MCF 10A (cell line): Measurements from ENCODE around the gene CABP7. TPM values are rescaled to one million over a fixed set of nuclear protein-coding genes. Genes with fewer than 3 reads are reported as not detected.

Source experiments
- BruUV-seq: library from RNA; stranded (reverse); fragments of 400-500 nt; replicated peaks from 2 replicates; lab custom pipeline; 2021; lab: Mats Ljungman, UMichigan
- CTCF ChIA-PET: fragments of 300-600 bp; sonication (Branson Sonifier 250); formaldehyde crosslinking; extraction: SDS; loops from one replicate; lab custom pipeline; 2021; ENCODE audit warnings: antibody characterized with exemption, inconsistent platforms; lab: Yijun Ruan, JAX
- POLR2A ChIA-PET: fragments of 300-600, 350-650 bp; sonication (Branson Sonifier 250); formaldehyde crosslinking; extraction: SDS; loops from one replicate; lab custom pipeline; 2020; ENCODE audit warnings: antibody characterized with exemption, inconsistent platforms; lab: Yijun Ruan, JAX
- DNase-seq: peaks from one replicate; pipeline ENCODE4 v3.0.0-alpha.2; 2018; ENCODE audit not compliant: unreplicated experiment
- H3K27ac Mint-ChIP-seq: one replicate; pipeline ENCODE4 v1.8.0; 2022; ENCODE audit warnings: mild to moderate bottlenecking, low read depth, mixed read lengths; ENCODE audit not compliant: unreplicated experiment
- H3K27me3 Mint-ChIP-seq: one replicate; pipeline ENCODE4 v1.8.0; 2022; ENCODE audit warnings: mixed read lengths; ENCODE audit not compliant: insufficient read depth, unreplicated experiment
- H3K36me3 Mint-ChIP-seq: one replicate; pipeline ENCODE4 v1.8.0; 2022; ENCODE audit warnings: mild to moderate bottlenecking, moderate library complexity, mixed read lengths; ENCODE audit not compliant: insufficient read depth, unreplicated experiment
- H3K4me1 Mint-ChIP-seq: one replicate; pipeline ENCODE4 v1.8.0; 2022; ENCODE audit warnings: mixed read lengths; ENCODE audit not compliant: insufficient read depth, unreplicated experiment
- H3K4me3 Mint-ChIP-seq: one replicate; pipeline ENCODE4 v1.8.0; 2022; ENCODE audit warnings: mild to moderate bottlenecking, moderate library complexity, mixed read lengths; ENCODE audit not compliant: unreplicated experiment
- H3K9me3 Mint-ChIP-seq: one replicate; pipeline ENCODE4 v1.8.0; 2022; ENCODE audit warnings: mixed read lengths; ENCODE audit not compliant: unreplicated experiment
- CTCF ChIP-seq: fragments of 200-600 bp; IDR thresholded peaks from one replicate; pipeline ENCODE4 v1.8.0; 2022; ENCODE audit warnings: antibody characterized with exemption, mild to moderate bottlenecking; ENCODE audit not compliant: unreplicated experiment
- intact Hi-C: fragments of 100-400 bp; cut with micrococcal nuclease; formaldehyde crosslinking; loops from 2 replicates; pipeline ENCODE4 v1.14.1; 2022
- total RNA-seq: library from RNA; stranded (reverse); gene quantifications from 2 replicates; pipeline ENCODE4 v1.2.3, GENCODE V29; 2022

CABP7 gene
- total RNA-seq, 1 experiment from 2014 or later: not detected

DNA sequence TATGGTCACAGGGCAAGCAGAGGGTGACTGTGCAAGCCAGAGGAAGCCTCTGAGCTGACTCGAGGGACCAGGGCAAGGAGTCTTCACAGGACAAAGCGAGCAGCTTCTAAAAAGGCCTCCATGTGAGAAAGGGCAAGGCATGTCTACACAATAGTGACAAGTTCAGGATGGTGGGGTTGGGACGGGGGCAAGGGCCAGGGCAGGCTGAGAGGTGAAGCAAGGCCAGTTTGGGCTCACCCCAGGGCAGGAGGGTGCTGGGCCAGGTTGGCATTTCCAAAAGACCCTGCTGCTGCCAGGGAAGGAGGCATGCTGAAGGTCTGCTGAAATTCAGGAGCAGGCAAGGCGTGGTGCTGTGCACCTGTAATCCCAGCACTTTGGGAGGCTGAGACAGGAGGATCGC lies 12.3 kb upstream of the CABP7 start:
- BruUV-seq: no TSS peak
- Mint-ChIP-seq H3K27me3 (peaks cover 10% of the 10 kb centered on the region), H3K27ac (no peak overlapping the region), H3K9me3 (no peaks in the 10 kb centered on the region), H3K4me1 (no peaks in the 10 kb centered on the region), H3K4me3 (no peak overlapping the region), H3K36me3 (no peaks in the 10 kb centered on the region)
- CTCF ChIA-PET: no interaction called here
- no peak for DNase-seq
- no peak for TF ChIP-seq CTCF
- intact Hi-C loops: no loop called here
- POLR2A ChIA-PET: no interaction called here

DNA sequence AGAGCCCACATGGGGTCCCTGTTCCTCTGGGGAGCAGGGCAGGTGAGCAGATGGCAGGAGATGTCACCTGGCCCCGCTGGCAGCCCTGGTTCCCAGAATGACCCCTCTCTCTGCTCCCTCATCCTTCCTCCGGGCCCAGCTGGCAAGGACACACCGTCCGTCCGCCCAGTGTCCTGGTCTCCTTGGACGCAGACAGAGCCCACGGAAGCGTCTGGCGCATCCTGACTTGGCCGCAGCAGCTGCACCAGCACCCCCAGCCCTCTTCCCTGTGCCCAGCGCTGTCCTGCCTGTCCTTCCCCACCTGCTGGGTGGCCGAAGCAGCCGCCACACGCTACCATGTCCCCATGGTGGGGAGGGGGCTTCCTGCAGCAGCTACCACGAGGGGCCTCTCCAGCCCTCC lies 9.6 kb upstream of the CABP7 start:
- DNase-seq: no peak
- Mint-ChIP-seq H3K4me3 (no peak overlapping the region), H3K27ac (no peak overlapping the region), H3K36me3 (no peaks in the 10 kb centered on the region), H3K9me3 (no peaks in the 10 kb centered on the region), H3K4me1 (no peaks in the 10 kb centered on the region), H3K27me3 (peaks cover 16% of the 10 kb centered on the region)
- intact Hi-C loops: no loop called here
- POLR2A ChIA-PET: no interaction called here
- no peak for TF ChIP-seq CTCF
- CTCF ChIA-PET: no interaction called here
- BruUV-seq: no TSS peak

DNA sequence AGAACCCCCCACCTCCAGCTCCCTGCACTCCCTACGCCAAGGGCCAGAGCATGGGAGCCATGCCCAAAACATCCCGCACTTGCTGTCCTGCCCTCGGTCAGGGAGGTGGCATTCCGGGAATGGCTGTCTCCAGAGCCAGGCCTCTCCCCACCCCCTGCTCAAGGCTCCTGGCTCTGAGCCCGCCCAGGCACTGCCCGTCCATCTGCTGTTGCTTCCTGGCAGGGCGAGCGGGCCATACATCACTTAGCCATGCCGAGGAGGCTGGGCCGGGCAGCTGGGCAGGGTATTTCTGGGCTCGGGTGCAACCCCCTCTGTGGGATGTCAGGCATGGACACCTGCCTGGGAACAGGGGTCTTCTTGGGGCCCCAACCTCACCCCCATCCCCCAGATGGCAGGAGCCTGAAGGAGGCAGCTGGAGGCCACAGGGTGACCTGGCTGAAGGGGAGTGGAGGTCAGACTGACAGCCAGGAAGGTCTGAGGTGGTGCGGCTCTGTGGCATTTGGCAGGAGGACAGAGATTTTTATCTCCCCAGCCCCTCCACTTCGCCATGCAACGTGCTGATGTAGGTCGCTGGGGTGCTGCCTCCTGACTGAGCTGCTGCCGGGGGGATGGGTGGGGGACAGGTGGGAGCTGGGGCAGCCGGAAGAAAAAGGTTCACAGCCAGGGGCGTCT lies 8.7 kb upstream of the CABP7 start:
- Mint-ChIP-seq H3K4me3 (no peak overlapping the region), H3K27ac (no peak overlapping the region), H3K36me3 (no peaks in the 10 kb centered on the region), H3K4me1 (no peaks in the 10 kb centered on the region), H3K9me3 (no peaks in the 10 kb centered on the region), H3K27me3 (peaks cover 16% of the 10 kb centered on the region)
- intact Hi-C loops: no loop called here
- no TSS peak for BruUV-seq
- ChIA-PET CTCF (no interaction called here), POLR2A (interaction anchor here (0.6 to 1.0 kb wide), 2 partner anchors 55 to 88 kb away, joined by 3 read pairs; no protein-coding TSS in a partner anchor)
- TF ChIP-seq CTCF: no peak
- DNase-seq: peak; percentile 38

DNA sequence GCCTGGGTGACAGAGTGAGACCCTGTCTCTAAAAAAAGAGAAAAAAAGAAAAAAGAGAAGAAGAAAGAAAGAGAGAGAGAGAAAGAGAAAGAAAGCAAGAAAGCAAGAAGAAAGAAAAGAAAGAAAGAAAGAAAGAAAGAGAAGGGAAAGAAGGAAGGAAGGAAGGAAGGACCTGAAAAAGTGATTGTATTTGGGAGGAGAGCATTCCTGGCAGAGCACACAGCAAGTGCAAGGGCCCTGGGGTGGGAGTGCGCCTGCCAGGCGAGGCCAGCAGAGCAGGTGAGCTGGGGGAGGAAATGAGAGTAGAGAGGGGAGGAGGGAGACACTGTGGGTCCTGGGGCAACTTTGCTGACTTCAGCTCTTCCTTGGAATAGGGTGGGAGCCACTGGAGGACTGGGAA lies 7.7 kb upstream of the CABP7 start:
- Mint-ChIP-seq H3K36me3 (no peaks in the 10 kb centered on the region), H3K9me3 (no peaks in the 10 kb centered on the region), H3K4me1 (no peaks in the 10 kb centered on the region), H3K4me3 (no peak overlapping the region), H3K27ac (no peak overlapping the region), H3K27me3 (peaks cover 16% of the 10 kb centered on the region)
- intact Hi-C loops: no loop called here
- CTCF ChIA-PET: no interaction called here
- no TSS peak for BruUV-seq
- no peak for TF ChIP-seq CTCF
- POLR2A ChIA-PET: interaction anchor here (0.9 to 1.0 kb wide), 2 partner anchors 17 to 87 kb away, joined by 3 read pairs; no protein-coding TSS in a partner anchor
- DNase-seq: no peak
